Astrocyte (in vitro differentiated cells and primary cell): ENCODE measurements around the gene PDCD10.

Experiments
- CTCF ChIP-seq: IDR thresholded peaks from 2 replicates; pipeline ENCODE4 v1.5.1; 2011; ENCODE audit warnings: low read depth, mild to moderate bottlenecking, inconsistent platforms, low read length, moderate library complexity; ENCODE audit not compliant: insufficient read depth
- EZH2 ChIP-seq: IDR thresholded peaks from 2 replicates; pipeline ENCODE4 v1.6.1; 2012; ENCODE audit warnings: mild to moderate bottlenecking, low read length, inconsistent platforms; ENCODE audit not compliant: insufficient read depth

GRCh38 chr3:167684388-167684993 lies 50.2 kb downstream of the PDCD10 start:
- TF ChIP-seq CTCF (peak; percentile 67), EZH2 (no peak)
